Activated CD4-positive, alpha-beta T cell treated with anti-CD3 and anti-CD28 coated beads, Interleukin-2, amount 10 ng/mL, durations not matched to agents 24 days and 14 days (primary cell): Measurements from ENCODE around the gene ITIH5. TPM values are rescaled to one million over a fixed set of nuclear protein-coding genes. Genes with fewer than 3 reads are reported as not detected.

Experiments used
- DNase-seq: peaks from one replicate; pipeline ENCODE4 v3.0.0; 2022
- H3K27ac Mint-ChIP-seq: one replicate; pipeline ENCODE4 v1.8.0; 2022; ENCODE audit warnings: mild to moderate bottlenecking, mixed read lengths
- H3K27me3 Mint-ChIP-seq: one replicate; pipeline ENCODE4 v1.8.0; 2022; ENCODE audit warnings: mixed read lengths
- H3K36me3 Mint-ChIP-seq: one replicate; pipeline ENCODE4 v1.8.0; 2022; ENCODE audit warnings: low read depth, mild to moderate bottlenecking, mixed read lengths
- H3K4me1 Mint-ChIP-seq: one replicate; pipeline ENCODE4 v1.8.0; 2021; ENCODE audit warnings: mixed read lengths
- H3K4me3 Mint-ChIP-seq: one replicate; pipeline ENCODE4 v1.8.0; 2022; ENCODE audit warnings: mild to moderate bottlenecking, moderate library complexity, mixed read lengths
- H3K9me3 Mint-ChIP-seq: one replicate; pipeline ENCODE4 v1.8.0; 2021; ENCODE audit warnings: mixed read lengths
- intact Hi-C: fragments of 100-400 bp; cut with micrococcal nuclease; formaldehyde crosslinking; loops from one replicate; pipeline ENCODE4 v1.15.1; 2023
- total RNA-seq: library from RNA; stranded (reverse); gene quantifications from 2 replicates; pipeline ENCODE4 v1.2.3, GENCODE V29; 2022

ITIH5 gene
- total RNA-seq, 1 donor from 2014 or later = not detected

GRCh38 chr10:7626283-7626682 lies 40.5 kb downstream of the ITIH5 start:
- no peak for DNase-seq
- intact Hi-C loops = no loop called here
- H3K9me3 Mint-ChIP-seq = peaks cover 4% of the 10 kb centered on the region

GRCh38 chr10:7625836-7626235 lies 40.9 kb downstream of the ITIH5 start:
- peaks cover 2% of the 10 kb centered on the region for H3K27me3 Mint-ChIP-seq
- no peak for DNase-seq
- peaks cover 4% of the 10 kb centered on the region for H3K9me3 Mint-ChIP-seq
- H3K4me3 Mint-ChIP-seq = no peak overlapping the region
- no peak overlapping the region for H3K27ac Mint-ChIP-seq
- intact Hi-C loops = no loop called here
- H3K36me3 Mint-ChIP-seq = no peaks in the 10 kb centered on the region
- no peaks in the 10 kb centered on the region for H3K4me1 Mint-ChIP-seq

More at GRCh38 chr10:7626283-7626682, 40.5 kb downstream of the ITIH5 start:
- Mint-ChIP-seq H3K36me3 (no peaks in the 10 kb centered on the region), H3K27ac (no peak overlapping the region), H3K27me3 (peaks cover 2% of the 10 kb centered on the region), H3K4me3 (no peak overlapping the region), H3K4me1 (no peaks in the 10 kb centered on the region)

- H3K27me3 Mint-ChIP-seq = peaks cover 2% of the 10 kb centered on the region
- no peak overlapping the region for H3K27ac Mint-ChIP-seq
- no peak for DNase-seq
- no peaks in the 10 kb centered on the region for H3K4me1 Mint-ChIP-seq
- no peaks in the 10 kb centered on the region for H3K36me3 Mint-ChIP-seq
- H3K4me3 Mint-ChIP-seq = no peak overlapping the region
- peaks cover 4% of the 10 kb centered on the region for H3K9me3 Mint-ChIP-seq
- intact Hi-C loops = no loop called here
Observed at GRCh38 chr10:7625009-7625408, 41.8 kb downstream of the ITIH5 start.

- intact Hi-C loops = no loop called here
- DNase-seq = no peak
- no peak overlapping the region for H3K27ac Mint-ChIP-seq
- peaks cover 5% of the 10 kb centered on the region for H3K27me3 Mint-ChIP-seq
- no peaks in the 10 kb centered on the region for H3K36me3 Mint-ChIP-seq
- H3K4me3 Mint-ChIP-seq = no peak overlapping the region
- H3K4me1 Mint-ChIP-seq = no peaks in the 10 kb centered on the region
- no peaks in the 10 kb centered on the region for H3K9me3 Mint-ChIP-seq
Observed at GRCh38 chr10:7622969-7623368, 43.8 kb downstream of the ITIH5 start.

GRCh38 chr10:7618461-7618860 lies 48.3 kb downstream of the ITIH5 start:
- H3K27me3 Mint-ChIP-seq = peaks cover 3% of the 10 kb centered on the region
- DNase-seq = no peak
- no peaks in the 10 kb centered on the region for H3K9me3 Mint-ChIP-seq
- H3K27ac Mint-ChIP-seq = no peak overlapping the region
- H3K4me1 Mint-ChIP-seq = no peaks in the 10 kb centered on the region
- intact Hi-C loops = no loop called here
- H3K36me3 Mint-ChIP-seq = no peaks in the 10 kb centered on the region
- H3K4me3 Mint-ChIP-seq = no peak overlapping the region

- H3K27me3 Mint-ChIP-seq = peaks cover 3% of the 10 kb centered on the region
- no peaks in the 10 kb centered on the region for H3K9me3 Mint-ChIP-seq
- intact Hi-C loops = no loop called here
- no peak overlapping the region for H3K4me3 Mint-ChIP-seq
- DNase-seq = no peak
- no peak overlapping the region for H3K27ac Mint-ChIP-seq
- H3K4me1 Mint-ChIP-seq = no peaks in the 10 kb centered on the region
- H3K36me3 Mint-ChIP-seq = no peaks in the 10 kb centered on the region
Observed at GRCh38 chr10:7611909-7612308, 54.9 kb downstream of the ITIH5 start.

- DNase-seq = no peak
- no peaks in the 10 kb centered on the region for H3K9me3 Mint-ChIP-seq
- H3K4me1 Mint-ChIP-seq = no peaks in the 10 kb centered on the region
- H3K27me3 Mint-ChIP-seq = peaks cover 3% of the 10 kb centered on the region
- H3K27ac Mint-ChIP-seq = no peak overlapping the region
- no peak overlapping the region for H3K4me3 Mint-ChIP-seq
- no peaks in the 10 kb centered on the region for H3K36me3 Mint-ChIP-seq
- intact Hi-C loops = no loop called here
Observed at GRCh38 chr10:7610651-7611389, 55.9 kb downstream of the ITIH5 start.

GRCh38 chr10:7610026-7610425 lies 56.7 kb downstream of the ITIH5 start:
- intact Hi-C loops = no loop called here
- Mint-ChIP-seq H3K4me3 (no peak overlapping the region), H3K4me1 (no peaks in the 10 kb centered on the region), H3K27ac (no peak overlapping the region), H3K36me3 (no peaks in the 10 kb centered on the region), H3K27me3 (peaks cover 3% of the 10 kb centered on the region), H3K9me3 (no peaks in the 10 kb centered on the region)
- no peak for DNase-seq

- Mint-ChIP-seq H3K9me3 (no peaks in the 10 kb centered on the region), H3K4me1 (no peaks in the 10 kb centered on the region)
- no peak for DNase-seq
Observed at GRCh38 chr10:7609556-7609955, 57.2 kb downstream of the ITIH5 start.

GRCh38 chr10:7608001-7608400 lies 58.8 kb downstream of the ITIH5 start:
- DNase-seq = no peak
- Mint-ChIP-seq H3K27me3 (peaks cover 3% of the 10 kb centered on the region), H3K4me1 (no peaks in the 10 kb centered on the region), H3K36me3 (no peaks in the 10 kb centered on the region), H3K27ac (no peak overlapping the region), H3K9me3 (no peaks in the 10 kb centered on the region), H3K4me3 (no peak overlapping the region)
- intact Hi-C loops = no loop called here

More at GRCh38 chr10:7609556-7609955, 57.2 kb downstream of the ITIH5 start:
- Mint-ChIP-seq H3K36me3 (no peaks in the 10 kb centered on the region), H3K27ac (no peak overlapping the region), H3K4me3 (no peak overlapping the region), H3K27me3 (peaks cover 3% of the 10 kb centered on the region)
- intact Hi-C loops = no loop called here

GRCh38 chr10:7606951-7607404 lies 59.8 kb downstream of the ITIH5 start:
- no peaks in the 10 kb centered on the region for H3K36me3 Mint-ChIP-seq

GRCh38 chr10:7605565-7606295 lies 61.0 kb downstream of the ITIH5 start:
- Mint-ChIP-seq H3K9me3 (no peaks in the 10 kb centered on the region), H3K4me1 (peaks cover 2% of the 10 kb centered on the region), H3K27me3 (peaks cover 3% of the 10 kb centered on the region), H3K4me3 (no peak overlapping the region), H3K27ac (no peak overlapping the region), H3K36me3 (no peaks in the 10 kb centered on the region)
- intact Hi-C loops = no loop called here
- no peak for DNase-seq

More at GRCh38 chr10:7606951-7607404, 59.8 kb downstream of the ITIH5 start:
- no peak overlapping the region for H3K4me3 Mint-ChIP-seq
- H3K9me3 Mint-ChIP-seq = no peaks in the 10 kb centered on the region
- H3K4me1 Mint-ChIP-seq = no peaks in the 10 kb centered on the region
- no peak overlapping the region for H3K27ac Mint-ChIP-seq
- no peak for DNase-seq
- H3K27me3 Mint-ChIP-seq = peaks cover 3% of the 10 kb centered on the region
- intact Hi-C loops = no loop called here

GRCh38 chr10:7601023-7601656 lies 65.6 kb downstream of the ITIH5 start:
- no peak for DNase-seq
- Mint-ChIP-seq H3K4me3 (no peak overlapping the region), H3K27me3 (peaks cover 9% of the 10 kb centered on the region), H3K36me3 (no peaks in the 10 kb centered on the region), H3K27ac (no peak overlapping the region), H3K9me3 (no peaks in the 10 kb centered on the region), H3K4me1 (peaks cover 4% of the 10 kb centered on the region)
- intact Hi-C loops = no loop called here

GRCh38 chr10:7598771-7599170 lies 68.0 kb downstream of the ITIH5 start:
- Mint-ChIP-seq H3K9me3 (no peaks in the 10 kb centered on the region), H3K4me3 (no peak overlapping the region), H3K4me1 (peaks cover 4% of the 10 kb centered on the region), H3K27ac (no peak overlapping the region), H3K36me3 (no peaks in the 10 kb centered on the region), H3K27me3 (peaks cover 9% of the 10 kb centered on the region)
- intact Hi-C loops = no loop called here
- DNase-seq = no peak
